ENCODE data around the gene NEUROG1. TPM values are rescaled to one million over a fixed set of nuclear protein-coding genes. Genes with fewer than 3 reads are reported as not detected.

NEUROG1 gene, protein sequence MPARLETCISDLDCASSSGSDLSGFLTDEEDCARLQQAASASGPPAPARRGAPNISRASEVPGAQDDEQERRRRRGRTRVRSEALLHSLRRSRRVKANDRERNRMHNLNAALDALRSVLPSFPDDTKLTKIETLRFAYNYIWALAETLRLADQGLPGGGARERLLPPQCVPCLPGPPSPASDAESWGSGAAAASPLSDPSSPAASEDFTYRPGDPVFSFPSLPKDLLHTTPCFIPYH
- not detected for polyA plus RNA-seq (ENCODE audit: insufficient read length in 4 of 4)

DNA sequence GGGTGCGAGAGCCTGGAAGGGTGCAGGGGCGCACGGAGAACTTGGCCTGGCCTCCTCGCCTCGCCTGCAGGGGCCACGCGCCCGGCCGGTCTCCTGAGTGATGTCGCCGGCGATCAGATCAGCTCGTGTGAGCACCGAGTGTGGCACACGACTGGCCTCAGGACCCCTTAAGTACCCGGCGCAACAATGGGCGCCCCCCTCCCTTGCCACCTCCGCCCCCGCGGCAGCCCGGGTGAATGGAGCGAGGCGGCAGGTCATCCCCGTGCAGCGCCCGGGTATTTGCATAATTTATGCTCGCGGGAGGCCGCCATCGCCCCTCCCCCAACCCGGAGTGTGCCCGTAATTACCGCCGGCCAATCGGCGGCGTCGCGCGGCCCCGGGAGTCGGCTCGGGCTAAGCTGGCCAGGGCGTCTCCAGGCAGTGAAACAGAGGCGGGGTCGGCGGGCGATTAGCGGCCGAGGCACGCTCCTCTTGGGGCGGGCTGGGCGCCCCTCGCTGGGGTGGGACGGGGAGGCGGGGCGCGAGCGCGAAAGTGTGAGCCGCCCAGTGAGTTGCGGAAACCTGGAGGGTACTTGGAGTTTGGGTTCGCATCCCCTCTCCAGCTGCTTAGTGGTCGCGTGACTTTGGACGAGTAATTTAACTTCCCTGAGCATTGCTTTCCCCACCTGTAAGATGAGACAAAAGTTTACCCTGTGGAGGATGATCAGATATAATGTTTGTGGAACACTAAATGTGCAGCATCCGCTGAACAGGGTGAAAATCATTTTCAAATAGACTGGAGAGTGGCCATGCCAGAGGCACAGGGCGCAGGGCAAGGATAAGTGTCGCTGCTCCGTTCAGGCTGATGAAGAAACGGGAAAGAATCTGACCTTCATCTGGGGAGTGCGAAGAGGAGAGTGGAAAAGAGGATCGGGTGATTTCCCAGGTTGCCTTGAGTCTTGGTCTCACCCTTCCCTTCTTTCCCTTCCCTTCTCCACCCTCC is at the start of gene NEUROG1:
TSS of gene NEUROG1 (minus strand) at position 145 of the 982 bp plus-strand sequence. CDS start 274 bp downstream, outside the sequence.
- no peak for DNase-seq (ENCODE audit: low read depth in 4 of 4, low spot score in 3 of 4)

DNA sequence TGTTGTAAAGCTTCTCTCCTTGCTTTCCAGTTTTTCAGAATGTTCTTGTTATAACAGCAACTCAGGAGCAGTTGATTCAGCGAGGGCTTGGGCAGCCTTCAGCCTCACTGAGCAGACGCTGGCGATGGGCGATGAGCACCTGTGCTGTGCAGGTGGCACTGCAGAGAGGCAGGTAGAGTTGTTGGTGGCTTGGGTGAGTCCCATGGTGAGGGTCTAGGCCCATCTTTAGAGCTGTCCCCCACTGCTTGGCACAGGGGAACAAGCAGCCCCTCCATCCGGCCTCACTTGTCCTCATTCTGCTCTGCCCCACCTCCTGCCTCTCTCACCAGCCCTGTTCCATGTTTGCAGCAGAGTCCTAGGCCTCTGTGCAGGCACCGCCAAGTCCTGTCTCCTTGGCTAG is 49.2 kb upstream of the NEUROG1 start:
- DNase-seq (ENCODE audit: low read depth in 4 of 4, low spot score in 3 of 4): no peak

DNA sequence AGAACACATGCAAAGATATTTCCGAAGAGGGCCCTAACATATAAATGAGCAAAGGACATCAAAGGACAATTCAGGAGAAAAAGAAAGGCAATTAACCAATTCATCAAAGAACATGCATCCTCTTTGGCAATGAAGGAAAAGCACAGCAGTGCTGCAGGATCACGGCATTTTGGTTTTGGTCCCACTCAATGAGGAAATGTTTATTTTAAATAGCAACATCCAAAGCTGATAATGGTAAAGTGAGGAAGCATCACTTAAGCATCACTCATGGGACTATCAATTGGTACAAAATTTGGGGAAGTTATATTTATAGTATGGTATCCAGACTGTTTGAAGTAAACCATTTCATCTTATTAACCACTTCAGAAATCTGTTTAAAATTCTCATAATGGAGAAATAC is 48.5 kb upstream of the NEUROG1 start:
- no peak for DNase-seq (ENCODE audit: low read depth in 4 of 4, low spot score in 3 of 4)

DNA sequence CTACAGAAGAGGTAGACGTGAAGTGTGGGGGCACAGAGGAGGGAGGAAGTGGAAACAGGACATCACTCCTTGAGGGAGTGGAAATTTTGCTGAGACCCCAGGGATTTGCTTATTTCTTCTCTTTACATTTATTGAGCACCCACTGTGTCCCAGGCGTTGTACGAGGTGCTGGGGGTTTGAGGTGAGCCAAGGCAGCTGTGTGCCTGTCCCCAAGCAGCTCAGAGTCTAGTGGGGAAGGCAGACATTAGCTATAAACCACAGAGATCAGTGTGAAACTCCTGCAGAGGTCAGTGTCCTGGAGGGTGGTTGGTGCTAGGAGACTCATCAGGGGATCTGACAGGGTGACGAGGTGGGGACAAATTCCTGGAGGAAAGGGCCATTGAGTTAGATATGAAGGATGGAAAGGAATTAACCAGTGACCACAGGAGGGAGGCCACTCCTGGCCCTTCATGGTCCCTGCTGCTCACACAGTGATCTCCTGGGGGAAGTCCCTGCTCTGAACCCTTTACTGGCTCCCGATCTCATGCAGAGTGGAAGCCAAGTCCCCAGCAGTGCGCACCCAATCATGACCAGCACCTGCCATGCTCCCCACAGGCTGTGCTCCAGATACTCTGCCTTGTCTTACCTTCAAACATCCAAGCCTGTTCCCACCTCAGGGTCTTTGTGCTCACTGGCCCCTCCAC is 46.5 kb upstream of the NEUROG1 start:
- DNase-seq (ENCODE audit: low read depth in 4 of 4, low spot score in 3 of 4): no peak

DNA sequence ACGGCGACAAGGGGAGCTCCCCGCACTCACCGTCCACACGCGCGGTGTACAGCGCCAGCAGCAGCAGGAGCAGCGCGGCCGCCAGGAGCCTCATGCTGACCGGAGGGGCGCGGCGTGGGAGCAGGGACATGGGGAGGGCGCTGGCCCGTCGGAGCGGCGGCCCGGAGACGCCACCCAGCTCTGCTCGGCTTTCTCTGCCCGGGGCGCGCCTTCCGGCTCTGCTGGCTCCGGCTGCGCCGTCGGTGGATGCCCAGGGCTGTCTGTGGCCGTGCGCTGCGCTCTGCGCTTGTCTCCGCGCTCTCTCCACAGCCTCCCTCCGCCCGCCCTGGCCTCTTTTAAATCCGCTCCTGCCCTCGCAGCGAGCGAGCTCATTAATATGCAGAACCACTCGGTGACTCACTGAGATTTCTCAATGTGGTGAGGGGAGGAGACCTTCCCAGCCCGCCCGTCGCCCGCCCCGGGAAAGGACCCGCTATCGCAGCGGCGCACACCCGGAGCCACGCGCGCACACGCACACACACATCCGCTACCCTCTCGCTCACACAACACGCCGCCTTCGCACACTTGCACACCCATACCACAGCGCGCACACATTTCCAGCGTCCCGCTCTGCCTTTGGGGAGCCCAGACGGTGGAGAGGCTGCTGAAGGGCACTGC is 43.0 kb upstream of the NEUROG1 start, which contains the start of gene CXCL14:
TSS of gene CXCL14 (minus strand) at position 307 of the 657 bp plus-strand sequence. CDS start at position 94, 213 bp downstream.
- DNase-seq (ENCODE audit: low read depth in 4 of 4, low spot score in 3 of 4): no peak

DNA sequence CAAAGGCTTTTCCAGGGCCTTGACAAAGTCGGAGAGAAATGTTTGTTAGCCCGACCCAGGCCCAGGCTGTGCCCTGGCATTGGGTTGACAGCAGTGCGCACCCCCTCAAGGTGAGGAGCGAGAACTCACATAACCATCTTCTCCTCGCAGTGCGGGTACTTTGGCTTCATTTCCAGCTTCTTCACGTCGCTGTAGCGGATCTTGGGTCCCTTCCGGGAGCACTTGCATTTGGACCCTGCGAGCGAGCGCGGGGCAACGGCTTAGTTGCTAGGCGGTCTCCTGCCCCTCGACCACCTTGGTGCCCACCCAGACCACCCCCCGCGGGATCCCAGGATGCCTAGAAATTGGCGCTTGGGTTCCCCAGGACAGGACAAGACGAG is 42.5 kb upstream of the NEUROG1 start:
- no peak for DNase-seq (ENCODE audit: low read depth in 4 of 4, low spot score in 3 of 4)

DNA sequence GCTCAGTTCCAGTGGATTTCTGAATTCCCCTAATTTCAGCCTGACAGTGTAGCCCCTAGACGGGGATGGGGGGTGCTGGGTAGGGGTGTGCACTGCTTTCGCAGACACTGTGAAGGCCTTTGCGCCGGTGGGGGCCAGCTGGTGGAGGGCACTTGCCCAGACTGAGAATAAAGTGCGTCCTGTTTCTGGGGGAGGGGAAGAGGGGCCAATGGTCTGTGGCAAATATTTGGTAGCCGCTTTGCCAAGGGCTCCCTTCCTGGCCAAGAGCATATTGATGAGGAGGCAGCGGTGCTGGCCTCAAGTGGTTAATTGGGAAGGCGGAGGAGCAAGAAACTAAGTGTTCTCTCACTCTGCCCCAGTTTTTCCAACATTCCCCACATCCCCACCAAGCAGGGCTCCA is 41.7 kb upstream of the NEUROG1 start:
- DNase-seq (ENCODE audit: low read depth in 4 of 4, low spot score in 3 of 4): no peak

DNA sequence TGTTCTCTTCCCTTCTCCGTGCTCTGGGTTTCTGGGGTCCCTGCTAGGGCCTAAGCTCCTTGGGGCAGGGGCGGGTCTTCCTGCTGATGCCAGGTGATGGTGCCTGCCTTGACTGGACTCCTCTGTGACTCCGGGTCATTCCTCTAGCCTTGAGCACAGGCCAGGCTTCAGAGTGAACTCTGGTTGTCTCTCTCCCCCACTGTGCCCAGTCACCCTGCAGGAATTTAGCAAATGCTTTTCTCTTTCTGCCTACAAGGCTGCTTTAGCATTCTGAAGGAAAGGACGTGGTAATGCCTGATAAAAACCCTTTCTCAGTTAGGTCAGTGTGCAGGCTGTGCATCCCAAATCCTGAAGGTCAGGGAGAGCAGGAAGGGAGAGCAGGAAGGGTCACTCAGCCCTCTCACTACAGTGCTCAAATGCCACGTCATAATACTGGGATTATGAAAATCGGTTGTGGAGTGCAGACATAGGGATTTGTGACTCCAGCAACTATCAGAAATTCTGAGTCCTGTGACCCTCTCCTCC is 40.4 kb upstream of the NEUROG1 start:
- DNase-seq (ENCODE audit: low read depth in 4 of 4, low spot score in 3 of 4): no peak

DNA sequence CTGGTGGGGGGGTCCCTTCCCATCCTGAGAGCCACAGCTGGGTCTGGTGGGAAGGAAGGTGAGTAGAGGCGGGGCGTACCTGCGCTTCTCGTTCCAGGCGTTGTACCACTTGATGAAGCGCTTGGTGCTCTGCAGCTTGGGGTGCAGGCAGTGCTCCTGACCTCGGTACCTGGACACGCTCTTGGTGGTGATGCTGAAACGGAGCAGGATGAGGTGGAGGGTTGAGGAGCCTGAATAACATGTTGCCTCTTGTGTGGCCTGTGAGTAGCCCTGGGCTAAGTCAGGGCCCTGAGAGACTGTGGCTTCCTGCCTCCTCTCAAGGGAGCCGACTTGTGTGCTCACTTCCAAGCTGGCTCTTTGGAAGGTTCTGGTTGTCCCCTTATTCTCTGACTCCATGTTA is 38.7 kb upstream of the NEUROG1 start:
- DNase-seq (ENCODE audit: low read depth in 4 of 4, low spot score in 3 of 4): no peak

DNA sequence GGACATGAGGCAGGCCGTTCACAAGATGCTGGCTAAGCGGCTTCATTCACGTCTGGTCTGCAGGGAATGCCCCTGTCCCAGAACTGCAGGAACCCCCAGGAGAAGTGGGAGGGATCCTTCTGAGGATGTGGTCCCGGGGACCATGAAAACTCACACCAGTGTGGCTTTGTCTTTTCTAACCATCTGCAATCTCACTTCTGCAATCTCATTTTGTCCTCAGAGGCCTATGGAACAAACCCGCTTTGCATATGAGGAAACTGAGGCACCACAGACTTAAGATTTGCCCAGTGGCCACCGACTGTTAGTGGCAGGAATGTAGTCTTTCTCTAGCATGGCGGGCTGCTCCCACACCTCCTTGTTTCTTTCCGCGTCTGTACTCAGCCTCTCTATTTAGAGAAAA is 36.1 kb upstream of the NEUROG1 start:
- DNase-seq (ENCODE audit: low read depth in 4 of 4, low spot score in 3 of 4): no peak

DNA sequence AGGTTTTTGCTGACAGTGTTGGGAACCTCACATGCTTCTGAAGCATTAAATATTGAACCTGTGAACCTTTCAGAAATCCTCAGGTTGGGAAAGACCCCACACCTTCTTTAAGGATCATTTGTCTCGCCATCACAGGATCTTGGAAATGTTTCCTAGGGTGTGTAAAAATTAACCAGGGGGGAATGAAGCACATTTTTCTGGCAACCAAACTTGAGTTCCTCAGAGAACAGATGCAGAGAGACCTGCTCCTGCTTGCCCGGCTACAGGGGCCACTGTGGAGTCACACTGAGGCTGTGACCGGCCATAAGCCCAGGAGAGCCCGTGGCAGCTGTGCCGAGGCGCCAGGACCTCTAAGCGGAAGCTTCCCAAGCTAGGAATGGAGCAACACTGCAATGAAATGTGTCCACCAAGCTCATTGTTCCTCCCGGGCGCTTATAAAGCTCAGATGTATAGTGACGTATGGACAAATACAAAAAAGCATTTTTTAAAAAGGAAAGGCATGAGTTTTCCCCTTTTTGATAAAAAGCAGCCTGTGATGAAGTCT is 35.4 kb upstream of the NEUROG1 start:
- no peak for DNase-seq (ENCODE audit: low read depth in 4 of 4, low spot score in 3 of 4)

DNA sequence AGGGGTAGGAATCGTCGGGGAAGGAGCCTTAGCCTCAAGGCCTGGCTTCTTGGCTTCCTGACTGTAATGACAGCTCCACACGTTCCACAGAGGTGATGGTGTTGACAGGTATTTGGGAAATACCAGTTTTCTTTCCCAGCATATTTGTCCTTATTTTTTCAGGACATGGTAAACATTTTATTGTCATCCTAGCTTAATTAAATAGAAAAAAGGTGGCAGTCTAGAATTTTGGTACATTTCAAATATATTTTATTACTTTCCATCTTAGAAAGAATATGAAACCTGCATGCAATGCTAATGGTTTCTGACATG is 34.6 kb upstream of the NEUROG1 start:
- DNase-seq (ENCODE audit: low read depth in 4 of 4, low spot score in 3 of 4): no peak

DNA sequence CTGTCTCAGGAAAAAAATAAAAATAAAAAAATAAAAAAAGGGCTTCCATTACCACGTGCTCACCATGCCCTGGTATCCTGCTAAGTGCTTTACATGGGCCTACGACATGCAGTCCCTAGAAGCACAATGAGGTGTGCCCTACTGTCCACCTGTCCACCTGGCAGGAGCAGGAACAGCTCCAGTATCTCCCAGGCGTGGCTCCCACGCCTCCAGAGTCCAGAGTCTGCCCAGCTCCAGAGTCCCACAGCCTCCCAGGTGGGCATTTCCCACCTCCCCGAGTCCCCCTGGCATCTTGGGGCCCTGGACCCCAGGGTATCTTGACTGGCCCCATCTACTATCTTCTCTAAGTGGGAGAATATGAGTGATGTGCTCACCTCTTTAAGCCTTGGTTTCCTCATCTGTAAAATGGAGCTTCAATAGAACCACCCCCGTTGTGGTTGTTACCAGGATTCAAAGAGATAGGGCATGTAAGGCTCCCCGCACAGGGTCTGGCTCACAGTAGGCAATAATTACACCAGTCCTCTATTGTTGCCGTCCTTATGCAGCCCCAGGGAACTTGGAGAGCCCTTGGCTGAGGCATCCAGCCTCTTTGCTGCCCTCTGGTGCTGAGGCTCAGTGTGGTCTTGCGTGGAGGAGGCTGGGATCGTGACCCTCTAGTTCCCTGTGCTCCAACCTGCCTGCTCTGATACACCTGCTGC is 34.1 kb upstream of the NEUROG1 start:
- no peak for DNase-seq (ENCODE audit: low read depth in 4 of 4, low spot score in 3 of 4)

DNA sequence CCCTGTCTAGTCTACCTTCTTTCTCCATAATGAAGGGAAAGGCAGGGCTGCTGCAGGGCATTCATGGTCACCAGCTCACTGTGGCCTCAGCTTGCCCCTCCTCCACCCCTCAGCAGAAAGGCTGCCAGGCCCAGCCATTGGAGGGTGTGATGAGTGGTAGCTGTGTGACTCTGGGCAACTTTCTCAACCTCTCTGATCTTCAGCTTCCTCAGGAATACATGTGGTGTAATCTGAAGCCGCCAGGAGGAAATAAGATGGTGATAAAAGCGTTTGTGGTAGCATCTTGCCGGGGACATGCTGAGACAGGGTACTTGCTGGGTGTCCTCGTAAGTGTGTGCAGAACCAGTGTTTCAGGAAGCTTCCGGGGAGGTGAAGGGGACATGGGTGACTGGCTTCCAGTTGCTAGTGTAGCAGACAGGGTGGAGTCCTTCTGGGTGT is 33.2 kb upstream of the NEUROG1 start:
- no peak for DNase-seq (ENCODE audit: low read depth in 4 of 4, low spot score in 3 of 4)

DNA sequence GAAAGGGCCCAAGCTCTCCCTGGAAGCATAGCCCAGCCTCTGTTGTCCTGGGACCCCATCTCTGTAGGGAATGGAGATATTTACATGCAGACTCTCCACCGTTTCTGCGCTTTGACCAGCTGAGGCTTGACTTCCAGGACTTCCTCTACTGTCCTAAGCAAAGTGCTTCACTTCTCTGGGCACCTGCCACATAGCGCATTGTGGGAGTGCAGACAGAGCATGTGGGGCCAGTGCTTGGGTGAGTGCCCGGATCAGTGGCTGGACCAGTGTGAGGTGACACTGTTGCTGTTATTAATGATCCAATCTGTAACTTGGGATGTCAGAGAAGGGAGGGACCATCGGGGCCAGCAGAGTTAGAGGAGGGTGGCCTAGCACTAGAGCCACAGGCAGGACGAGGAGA is 32.5 kb upstream of the NEUROG1 start:
- DNase-seq (ENCODE audit: low read depth in 4 of 4, low spot score in 3 of 4): no peak

DNA sequence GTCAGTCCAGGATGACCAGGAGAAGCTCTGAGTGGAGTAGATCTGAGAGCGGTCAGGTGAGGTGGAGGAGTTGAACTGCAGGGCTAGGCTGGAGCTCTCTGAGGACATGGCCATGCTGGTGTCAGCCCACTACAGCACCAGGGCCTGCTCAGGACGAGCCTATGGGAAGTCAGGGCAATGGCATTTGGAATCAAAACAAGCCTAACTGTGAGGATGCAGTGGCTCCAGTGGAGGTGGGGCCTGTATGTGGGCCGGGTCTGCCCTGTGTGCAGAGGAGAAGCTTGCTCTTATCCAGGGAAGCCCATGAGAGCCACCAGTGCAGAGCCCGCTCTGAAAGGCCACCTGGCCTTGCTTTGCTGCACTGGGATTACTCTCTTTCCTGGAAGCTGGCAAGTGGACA is 31.9 kb upstream of the NEUROG1 start:
- no peak for DNase-seq (ENCODE audit: low read depth in 4 of 4, low spot score in 3 of 4)

DNA sequence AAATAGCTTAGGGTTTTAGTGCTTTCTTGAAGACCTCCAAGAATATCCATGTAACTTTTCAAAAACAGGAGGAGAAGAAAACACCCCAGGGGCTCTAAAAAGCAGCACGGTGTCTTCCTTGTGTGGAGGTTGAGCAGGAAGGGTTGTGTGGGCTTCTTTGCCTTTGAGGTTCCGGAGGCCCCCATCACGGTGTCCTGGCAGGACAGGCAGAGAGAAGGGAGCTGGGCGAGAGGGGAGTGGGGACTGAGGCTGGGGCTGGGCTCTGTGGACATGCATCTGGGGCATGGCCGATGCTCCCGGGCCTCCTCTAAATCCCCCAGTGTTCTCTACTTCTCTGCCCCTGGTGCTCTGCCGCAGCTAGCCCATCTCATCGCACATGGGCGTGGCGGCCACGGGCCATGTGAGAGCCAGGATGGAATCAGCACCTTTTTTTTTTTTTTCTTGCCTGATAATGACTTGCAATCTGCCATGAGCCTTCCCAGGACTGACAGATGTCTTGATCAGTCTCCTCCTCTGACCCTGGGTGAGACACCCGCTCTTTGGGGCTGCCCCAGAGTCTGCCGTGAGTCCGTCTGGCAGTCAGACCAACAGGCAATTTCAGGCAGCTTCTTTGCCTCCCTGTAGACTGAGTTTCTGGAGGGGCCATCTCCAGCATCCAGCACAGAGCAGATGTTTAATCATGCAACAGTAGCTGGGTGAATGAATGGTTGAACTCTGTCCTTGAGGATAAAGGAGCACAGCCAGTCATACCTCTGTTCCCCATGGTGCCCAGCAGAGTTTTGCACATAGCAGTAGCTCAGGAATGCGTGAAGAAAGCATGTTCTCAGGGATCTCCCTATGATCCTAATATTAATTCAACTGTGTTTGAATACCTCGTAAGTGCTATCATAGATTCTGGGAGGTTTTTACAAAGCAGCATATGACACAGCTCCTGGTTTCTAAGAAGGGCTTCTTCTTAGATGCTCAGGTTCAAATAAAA is 30.9 kb upstream of the NEUROG1 start:
- DNase-seq (ENCODE audit: low read depth in 4 of 4, low spot score in 3 of 4): no peak

DNA sequence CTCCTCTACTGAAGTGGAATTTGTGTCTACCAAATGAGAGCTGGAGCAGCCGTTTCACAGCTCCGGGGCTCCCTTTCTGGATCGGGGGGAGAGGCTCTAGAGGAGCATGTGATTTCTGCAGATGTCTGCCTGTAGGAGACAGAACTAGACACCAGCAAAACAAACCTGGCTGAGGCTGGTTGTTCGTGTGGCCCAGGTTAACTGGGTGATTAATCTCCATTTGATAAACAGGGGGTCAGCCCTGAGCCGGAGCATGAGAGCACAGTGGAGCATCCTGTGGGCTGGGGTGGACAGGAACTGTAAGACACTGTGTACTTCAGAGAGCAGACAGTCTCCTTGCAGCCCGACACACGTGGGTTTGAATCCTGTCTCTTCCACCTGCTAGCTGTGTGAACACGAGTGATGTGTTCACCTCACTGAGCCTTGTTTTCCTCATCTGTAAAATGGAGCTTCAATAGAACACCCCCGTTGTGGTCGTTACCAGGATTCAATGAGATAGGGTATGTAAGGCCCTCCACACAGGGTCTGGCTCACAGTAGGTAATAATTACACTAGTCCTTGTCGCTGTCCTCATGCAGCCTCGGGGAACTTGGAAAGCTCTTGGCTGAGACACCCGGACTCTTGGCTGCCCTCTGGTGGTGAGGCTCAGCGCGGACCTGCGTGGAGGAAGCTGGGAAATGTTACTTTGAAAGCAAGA is 30.1 kb upstream of the NEUROG1 start:
- DNase-seq (ENCODE audit: low read depth in 4 of 4, low spot score in 3 of 4): no peak

Measured in right renal pelvis (tissue), 4 donors.